PC-3 (cell line): ENCODE data around the gene ZNF148. TPM values are rescaled to one million over a fixed set of nuclear protein-coding genes. Genes with fewer than 3 reads are reported as not detected.

Experiments
- ATAC-seq: fragments of 200-7000 bp; cut with Tn5 transposase; 2 replicates; pipeline ENCODE4 v1.9.1; 2020; ENCODE audit warnings: mild to moderate bottlenecking, moderate library complexity
- BruUV-seq: library from RNA; stranded (reverse); fragments of 400-500 nt; replicated peaks from 2 replicates; lab custom pipeline; 2021; lab: Mats Ljungman, UMichigan
- CTCF ChIA-PET: fragments of 300-600 bp; sonication (Branson Sonifier 250); formaldehyde crosslinking; loops from one replicate; lab custom pipeline; 2022; ENCODE audit warnings: antibody characterized with exemption; lab: Charles Lee
- POLR2A ChIA-PET: fragments of 300-600 bp; sonication (Branson Sonifier 250); formaldehyde crosslinking; loops from one replicate; lab custom pipeline; 2022; ENCODE audit warnings: antibody characterized with exemption; ENCODE audit not compliant: unreplicated experiment; lab: Charles Lee
- DNase-seq: peaks from one replicate; pipeline ENCODE4 v3.0.0-alpha.2; 2015
- H2AFZ ChIP-seq: fragments of 300-600 bp; sonication (generic); 2 replicates; pipeline ENCODE4 v1.6.0; 2016; ENCODE audit warnings: antibody characterized with exemption, low read length
- H3F3A ChIP-seq: fragments of 300-600 bp; sonication (generic); one replicate; pipeline ENCODE4 v1.6.0; 2017; ENCODE audit warnings: antibody characterized with exemption, low read length, control low read depth, mild to moderate bottlenecking; ENCODE audit not compliant: unreplicated experiment
- H3K27ac ChIP-seq: fragments of 300-600 bp; sonication (generic); 2 replicates; pipeline ENCODE4 v1.5.1; 2016; ENCODE audit warnings: mild to moderate bottlenecking, low read length
- H3K27me3 ChIP-seq: fragments of 300-600 bp; sonication (generic); 2 replicates; pipeline ENCODE4 v1.6.1; 2016; ENCODE audit warnings: low read length, mixed read lengths
- H3K36me3 ChIP-seq: fragments of 300-600 bp; sonication (generic); 2 replicates; pipeline ENCODE4 v1.6.1; 2016; ENCODE audit warnings: low read depth, mixed run types, low read length, mixed read lengths
- H3K4me1 ChIP-seq: fragments of 300-600 bp; sonication (generic); 2 replicates; pipeline ENCODE4 v1.5.1; 2016; ENCODE audit warnings: low read length; ENCODE audit not compliant: insufficient read depth
- H3K4me2 ChIP-seq: fragments of 300-600 bp; sonication (generic); 2 replicates; pipeline ENCODE4 v1.6.0; 2016; ENCODE audit warnings: low read length
- H3K4me3 ChIP-seq: fragments of 300-600 bp; sonication (generic); 2 replicates; pipeline ENCODE4 v1.5.1; 2016; ENCODE audit warnings: mild to moderate bottlenecking, low read length, mixed read lengths
- H3K79me2 ChIP-seq: fragments of 300-600 bp; sonication (generic); 2 replicates; pipeline ENCODE4 v1.6.1; 2017; ENCODE audit warnings: low read length, mixed read lengths
- H3K9ac ChIP-seq: fragments of 300-600 bp; sonication (generic); 2 replicates; pipeline ENCODE4 v1.6.0; 2016; ENCODE audit warnings: mild to moderate bottlenecking, low read length
- H3K9me2 ChIP-seq: fragments of 300-600 bp; sonication (generic); replicated peaks from 2 replicates; pipeline ENCODE4 v1.6.1; 2016; ENCODE audit warnings: mixed run types, low read length, mixed read lengths
- H3K9me3 ChIP-seq: fragments of 300-600 bp; sonication (generic); 2 replicates; pipeline ENCODE4 v1.6.1; 2016; ENCODE audit warnings: low read length, mixed read lengths
- H4K20me1 ChIP-seq: fragments of 300-600 bp; sonication (generic); 2 replicates; pipeline ENCODE4 v1.6.1; 2016; ENCODE audit warnings: low read length, mixed read lengths
- CTCF ChIP-seq: fragments of 300-600 bp; sonication (generic); conservative IDR thresholded peaks from 2 replicates; pipeline ENCODE4 v1.5.1; 2017; ENCODE audit warnings: antibody characterized with exemption, low read depth, mild to moderate bottlenecking, low read length
- EZH2 ChIP-seq: fragments of 300-600 bp; sonication (generic); IDR thresholded peaks from one replicate; pipeline ENCODE4 v1.6.1; 2017; ENCODE audit warnings: antibody characterized with exemption, mild to moderate bottlenecking, low read length; ENCODE audit not compliant: unreplicated experiment
- EZH2phosphoT487 ChIP-seq: fragments of 300-600 bp; sonication (generic); IDR thresholded peaks from 2 replicates; pipeline ENCODE4 v1.6.1; 2018; ENCODE audit warnings: mild to moderate bottlenecking, antibody characterized with exemption, low read length, borderline replicate concordance
- intact Hi-C: fragments of 100-400 bp; cut with micrococcal nuclease; formaldehyde crosslinking; loops from 2 replicates; pipeline ENCODE4 v1.9.0; 2023
- total RNA-seq: library from RNA; depleted of rRNA; stranded (reverse); fragments of >200 nt; gene quantifications from 2 replicates; pipeline ENCODE4 v1.2.3, GENCODE V29; 2014

The ZNF148 gene
- total RNA-seq, 1 experiment from 2014 or later, result 18.1 TPM

DNA sequence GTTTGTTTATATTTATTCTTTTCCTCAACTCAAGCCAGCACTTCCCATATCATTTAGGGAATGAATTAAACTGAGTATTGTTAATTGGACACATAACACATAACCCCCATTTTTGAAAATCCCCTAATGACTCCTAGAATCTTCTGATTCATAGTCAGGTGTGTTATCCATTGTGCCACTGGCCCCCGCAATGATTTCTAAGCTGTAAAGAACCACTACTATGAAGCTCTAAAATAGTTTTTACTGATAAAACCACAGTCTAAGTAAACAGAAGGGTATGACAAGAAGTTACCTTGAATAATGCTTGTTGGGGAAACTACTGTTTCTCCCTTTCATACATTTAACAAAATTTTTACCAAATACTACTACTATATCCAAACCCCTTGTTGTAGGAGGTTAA is 140.3 kb downstream of the ZNF148 start:
- Histone ChIP-seq H2AFZ (no peak overlapping the region), H4K20me1 (no peaks in the 10 kb centered on the region), H3K27me3 (no peaks in the 10 kb centered on the region), H3K9ac (no peak overlapping the region), H3K79me2 (no peaks in the 10 kb centered on the region), H3K36me3 (peaks cover 6% of the 10 kb centered on the region; the same call in 1 of the 2 replicates), H3K4me3 (no peak overlapping the region), H3K9me3 (no peaks in the 10 kb centered on the region), H3K27ac (no peak overlapping the region), H3K4me1 (peaks cover 4% of the 10 kb centered on the region; the same call in 1 of the 2 replicates), H3F3A (no peaks in the 10 kb centered on the region), H3K4me2 (no peak overlapping the region), H3K9me2 (no peaks in the 10 kb centered on the region)
- intact Hi-C loops, result no loop called here
- ChIA-PET POLR2A (no interaction called here), CTCF (no interaction called here)
- TF ChIP-seq CTCF, result no peak
- TF ChIP-seq EZH2phosphoT487, result no peak
- TF ChIP-seq EZH2, result no peak
- BruUV-seq, result no TSS peak
- no peak for ATAC-seq
- no peak for DNase-seq

DNA sequence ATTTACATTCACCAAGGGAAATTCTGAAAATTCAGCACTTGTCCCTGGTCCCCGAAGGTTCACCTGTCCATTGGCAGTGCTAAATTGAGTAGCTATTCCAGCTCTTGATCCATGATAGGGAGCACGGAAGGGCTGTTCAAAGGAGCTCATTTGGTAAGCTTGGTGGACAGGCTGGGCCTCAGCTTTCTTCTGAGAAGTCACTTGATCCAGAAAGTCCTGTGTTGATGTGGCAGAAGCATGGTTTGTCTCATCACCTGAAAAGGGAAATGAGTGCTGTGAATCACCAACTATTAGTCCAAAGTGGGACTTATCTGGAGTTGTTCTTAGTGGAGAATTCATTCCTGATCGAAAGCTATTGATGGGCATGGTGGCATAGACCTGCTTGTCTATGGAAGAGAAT is 142.7 kb downstream of the ZNF148 start:
- Histone ChIP-seq H3K9me2 (no peaks in the 10 kb centered on the region), H4K20me1 (no peaks in the 10 kb centered on the region), H3K27me3 (no peaks in the 10 kb centered on the region), H2AFZ (no peak overlapping the region), H3K4me2 (no peak overlapping the region), H3K27ac (no peak overlapping the region), H3K4me3 (no peak overlapping the region), H3K4me1 (peaks cover 4% of the 10 kb centered on the region; the same call in 1 of the 2 replicates), H3K9ac (no peak overlapping the region), H3K79me2 (no peaks in the 10 kb centered on the region), H3K36me3 (peaks cover 6% of the 10 kb centered on the region; the same call in 1 of the 2 replicates), H3F3A (no peaks in the 10 kb centered on the region), H3K9me3 (no peaks in the 10 kb centered on the region)
- ChIA-PET CTCF (no interaction called here), POLR2A (no interaction called here)
- no peak for DNase-seq
- intact Hi-C loops, result no loop called here
- TF ChIP-seq EZH2phosphoT487 (no peak), CTCF (no peak), EZH2 (no peak)
- BruUV-seq, result no TSS peak
- no peak for ATAC-seq

DNA sequence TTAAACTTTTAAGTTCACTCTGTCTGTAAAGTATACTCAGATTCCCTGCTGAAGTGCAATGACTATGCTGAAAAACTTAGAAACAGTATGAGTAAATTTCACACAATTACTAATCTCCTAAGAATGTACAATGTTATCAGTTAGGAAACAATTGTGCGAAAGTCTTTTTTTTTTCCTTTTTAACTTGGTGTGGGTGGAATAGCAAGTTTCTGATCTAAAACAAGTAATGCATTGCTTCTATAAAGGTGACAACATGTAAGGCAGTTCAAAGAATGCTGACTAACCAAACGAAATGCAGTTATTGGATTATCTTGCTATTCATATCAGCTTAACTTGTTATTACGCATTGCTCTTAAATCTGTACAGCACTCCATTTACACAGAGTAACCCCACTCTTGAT is 143.2 kb downstream of the ZNF148 start:
- DNase-seq (peak; percentile 16), ATAC-seq (no peak)
- Histone ChIP-seq H3K4me3 (no peak overlapping the region), H3K36me3 (peaks cover 6% of the 10 kb centered on the region; the same call in 1 of the 2 replicates), H3K27me3 (no peaks in the 10 kb centered on the region), H3K9me3 (no peaks in the 10 kb centered on the region), H3K79me2 (no peaks in the 10 kb centered on the region), H3K9ac (no peak overlapping the region), H3K4me2 (no peak overlapping the region), H3K4me1 (peaks cover 4% of the 10 kb centered on the region; the same call in 1 of the 2 replicates), H3F3A (no peaks in the 10 kb centered on the region), H4K20me1 (no peaks in the 10 kb centered on the region), H3K9me2 (no peaks in the 10 kb centered on the region), H2AFZ (no peak overlapping the region), H3K27ac (no peak overlapping the region)
- ChIA-PET POLR2A (no interaction called here), CTCF (no interaction called here)
- intact Hi-C loops, result no loop called here
- BruUV-seq, result no TSS peak
- TF ChIP-seq EZH2, result no peak
